HG03196 (cell line): ENCODE data around the gene DSCAM.
"Not testable (repeated sequence)": the region's sequence is repeated elsewhere in the genome, so short reads cannot be mapped to it uniquely, and the experiment has no call there.

Experiments used
- ATAC-seq: cut with Tn5 transposase; IDR thresholded peaks from one replicate; pipeline ENCODE4 v1.9.1; 2021; ENCODE audit not compliant: unreplicated experiment

The DSCAM gene

DNA sequence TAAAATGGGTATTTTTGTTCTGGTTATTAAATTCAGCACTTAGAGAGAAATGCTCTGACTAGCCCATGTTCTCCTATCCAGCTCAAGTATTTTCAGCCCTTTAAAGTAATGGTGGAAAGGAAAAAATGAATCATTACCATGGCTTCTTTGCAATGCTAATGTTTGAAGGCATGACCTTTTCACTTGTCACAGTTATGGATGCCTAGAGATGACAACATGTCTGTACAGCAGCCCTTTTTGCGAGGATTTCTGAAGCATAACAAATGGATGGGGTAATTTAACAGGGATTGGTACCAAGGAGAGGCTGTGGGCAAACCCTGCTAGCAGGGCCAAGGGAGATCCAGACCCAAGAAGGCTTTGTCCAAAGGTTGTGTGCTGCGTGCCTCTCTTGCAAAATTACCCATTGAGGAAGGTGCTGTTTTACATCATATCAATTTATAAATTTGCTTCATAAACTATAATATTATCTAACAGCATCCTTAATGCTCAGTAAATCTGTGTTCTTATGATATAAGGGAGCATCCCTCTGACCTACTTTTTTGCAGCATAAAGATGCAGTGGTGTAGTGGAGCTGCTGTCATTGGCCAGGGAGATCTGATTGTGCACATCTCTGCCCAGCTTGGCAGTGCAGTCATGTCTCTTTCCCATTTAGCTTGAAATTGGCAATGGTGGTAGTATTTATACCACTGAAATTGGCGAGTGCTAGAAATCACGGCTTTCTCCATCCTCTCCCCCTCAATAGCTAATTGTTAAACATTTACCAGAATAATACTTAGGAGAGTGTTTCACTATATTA lies 652.6 kb downstream of the DSCAM start:
- ATAC-seq = no peak

DNA sequence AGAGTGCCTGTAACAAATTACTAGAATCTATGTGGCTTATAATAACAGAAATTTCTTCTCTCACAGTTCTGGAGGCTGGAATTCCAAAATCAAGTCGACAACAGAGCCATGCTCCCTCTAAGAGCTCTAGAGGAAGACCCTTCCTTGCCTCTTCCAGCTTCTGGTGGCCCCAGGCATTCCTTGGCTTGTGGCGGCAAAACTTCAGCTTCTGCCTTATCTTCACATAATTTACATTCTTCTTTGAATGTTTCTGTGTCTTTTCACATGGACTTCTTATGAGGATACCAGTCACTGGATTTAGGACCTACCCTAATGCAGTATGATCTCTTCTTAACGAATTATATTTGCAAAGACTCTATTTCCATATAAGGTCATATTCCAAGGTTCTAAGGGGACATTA lies 655.3 kb downstream of the DSCAM start:
- ATAC-seq = no peak

- ATAC-seq = no peak
Measured at GRCh38 chr21:40191196-40191595, 655.8 kb downstream of the DSCAM start.

- no peak for ATAC-seq
Measured at GRCh38 chr21:40187946-40188654, 658.9 kb downstream of the DSCAM start.

GRCh38 chr21:40187244-40187643 lies 659.7 kb downstream of the DSCAM start:
- ATAC-seq = no peak

DNA sequence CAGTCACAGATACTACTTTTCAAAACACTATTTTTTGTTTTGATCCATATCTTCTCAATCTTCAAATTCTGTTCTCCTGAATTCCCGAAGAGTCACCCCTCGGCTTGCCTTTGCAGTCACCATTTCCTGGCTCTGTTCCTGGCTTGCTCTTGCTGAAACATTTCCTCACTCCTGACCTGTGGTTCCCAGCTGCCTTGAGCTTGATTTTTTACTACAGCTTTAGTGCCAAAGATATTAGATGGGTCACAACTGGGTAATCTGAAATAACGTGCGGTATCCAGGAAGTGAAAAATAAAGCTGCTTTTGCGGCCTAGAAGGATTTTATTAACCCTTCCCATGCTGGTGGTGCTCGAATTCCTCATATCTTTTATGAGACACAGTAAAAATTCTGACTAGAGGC lies 660.9 kb downstream of the DSCAM start:
- ATAC-seq = no peak

- ATAC-seq = no peak
Measured at GRCh38 chr21:40185208-40185607, 661.8 kb downstream of the DSCAM start.

- ATAC-seq = not testable (repeated sequence)
Measured at GRCh38 chr21:40182491-40182890, 664.5 kb downstream of the DSCAM start.

DNA sequence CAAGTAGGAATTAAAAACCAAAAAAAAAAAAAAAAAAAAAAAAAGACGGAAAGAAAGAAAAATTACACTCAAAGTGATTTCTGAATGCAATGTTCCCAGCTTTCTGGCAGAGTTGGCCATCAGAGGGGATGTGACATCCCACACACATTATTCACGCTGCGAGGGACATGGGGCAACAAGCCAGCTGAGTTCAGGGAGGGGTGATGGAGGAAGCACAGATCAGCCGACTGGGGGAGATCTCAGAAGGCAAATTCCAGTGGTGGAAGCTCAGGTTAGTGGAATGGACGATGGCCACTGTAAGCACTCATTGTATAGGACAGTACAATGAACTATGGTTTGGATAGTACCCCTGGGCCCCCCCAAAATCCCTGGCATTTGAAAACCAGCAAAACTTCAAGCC lies 667.8 kb downstream of the DSCAM start:
- no peak for ATAC-seq

GRCh38 chr21:40178726-40179125 lies 668.2 kb downstream of the DSCAM start:
- no peak for ATAC-seq

- ATAC-seq = no peak
Measured at GRCh38 chr21:40177979-40178378, 669.0 kb downstream of the DSCAM start.

DNA sequence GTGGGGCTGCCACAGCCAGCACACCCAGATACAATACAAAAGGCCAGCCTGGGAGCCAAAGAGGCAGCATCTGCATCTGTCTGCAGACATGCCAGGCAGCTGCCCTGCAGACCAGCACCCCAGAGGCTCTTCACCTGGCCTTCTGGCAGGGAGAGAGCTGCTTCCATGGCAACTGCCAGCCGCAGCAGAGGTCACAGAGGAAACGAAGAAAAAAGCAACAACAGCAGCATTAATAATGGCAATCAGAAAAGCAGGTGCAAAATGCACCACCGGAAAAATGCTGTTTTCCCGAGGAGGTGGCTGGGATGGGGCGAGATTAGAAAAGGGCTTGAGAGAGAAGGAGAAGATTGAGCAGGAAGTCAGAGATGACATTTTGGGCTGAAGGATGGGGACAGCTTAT lies 670.2 kb downstream of the DSCAM start:
- no peak for ATAC-seq

GRCh38 chr21:40173816-40174215 lies 673.1 kb downstream of the DSCAM start:
- ATAC-seq = no peak

GRCh38 chr21:40169971-40170370 lies 677.0 kb downstream of the DSCAM start:
- no peak for ATAC-seq

- no peak for ATAC-seq
Measured at GRCh38 chr21:40166291-40166843, 680.6 kb downstream of the DSCAM start.

GRCh38 chr21:40165773-40166070 lies 681.2 kb downstream of the DSCAM start:
- ATAC-seq = no peak

DNA sequence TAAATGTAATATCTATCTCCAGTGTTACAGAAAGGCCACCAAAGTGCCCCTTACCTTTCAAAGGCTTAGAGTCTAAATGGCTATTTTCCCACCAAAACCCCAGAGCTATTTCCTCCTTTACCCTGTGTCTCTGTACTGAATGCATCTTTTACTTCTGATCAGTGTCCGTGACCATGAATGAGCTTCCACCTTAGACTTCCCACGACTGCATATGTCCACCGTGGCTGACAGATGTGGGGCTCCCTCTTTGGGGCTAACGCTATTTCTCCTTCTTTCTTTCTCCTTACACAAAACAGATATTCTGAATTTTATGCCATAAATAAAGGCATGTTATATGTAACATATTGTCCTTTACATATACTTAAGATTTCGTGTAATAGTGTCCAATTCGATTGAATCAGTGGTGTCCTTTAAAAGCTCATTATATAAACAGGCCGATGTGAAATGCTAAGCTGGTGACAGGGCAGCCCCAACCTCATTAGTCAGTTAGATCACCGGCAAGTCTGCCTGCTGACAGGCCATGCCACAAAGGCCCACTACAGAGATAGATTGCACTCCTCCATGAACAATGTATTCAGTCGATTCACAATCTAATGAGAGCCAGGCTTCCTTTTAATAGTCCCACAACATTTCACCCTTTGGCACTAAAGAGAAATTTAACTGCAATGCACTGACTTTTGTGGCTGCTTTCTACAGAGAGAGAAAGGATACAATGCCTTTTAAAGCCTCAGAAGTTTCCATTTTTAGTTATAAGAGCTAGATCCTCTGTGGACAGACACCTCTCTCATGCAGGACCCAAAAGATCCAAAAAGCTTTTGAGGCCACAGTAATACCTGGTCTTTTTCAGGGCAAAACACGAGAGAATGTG lies 681.8 kb downstream of the DSCAM start:
- ATAC-seq = no peak

GRCh38 chr21:40162075-40162474 lies 684.9 kb downstream of the DSCAM start:
- no peak for ATAC-seq

DNA sequence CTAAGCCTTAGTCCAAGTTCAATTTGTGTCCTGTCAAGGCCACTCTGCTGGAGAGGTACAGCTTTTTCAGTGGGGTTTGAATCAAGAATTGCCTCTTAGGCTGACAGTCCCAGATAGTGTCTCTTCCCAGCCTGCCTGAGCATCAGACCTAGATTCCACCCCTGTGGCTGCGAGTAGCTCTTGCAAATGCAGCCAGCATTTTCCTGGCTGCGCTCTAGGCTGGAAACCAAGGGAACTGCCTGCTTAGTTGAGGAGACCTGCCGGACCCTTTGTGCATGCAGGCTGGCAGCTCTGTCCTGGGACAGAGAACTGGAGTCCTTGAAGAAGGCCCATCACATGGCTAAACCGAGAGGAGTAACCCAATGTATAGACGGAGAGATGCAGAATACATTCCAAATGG lies 686.0 kb downstream of the DSCAM start:
- no peak for ATAC-seq

DNA sequence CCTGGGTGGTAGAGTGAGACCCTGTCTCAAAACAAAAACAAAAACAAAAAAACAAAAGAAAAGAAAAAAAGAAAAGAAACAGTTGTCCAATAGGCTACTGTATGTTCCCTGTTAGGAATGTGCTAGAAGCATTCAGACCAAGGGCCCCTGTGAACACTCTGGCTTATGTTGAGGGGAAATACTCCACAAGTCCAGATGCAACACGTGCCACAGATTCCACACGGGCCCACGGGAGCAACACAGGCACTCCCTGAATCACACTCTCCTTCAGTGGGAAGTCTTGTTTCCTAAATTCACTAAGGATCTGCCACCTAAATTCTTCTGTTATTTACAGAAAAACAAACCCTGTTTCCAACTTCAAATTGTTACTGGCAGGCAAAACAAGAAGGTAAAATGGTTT lies 688.6 kb downstream of the DSCAM start:
- no peak for ATAC-seq

DNA sequence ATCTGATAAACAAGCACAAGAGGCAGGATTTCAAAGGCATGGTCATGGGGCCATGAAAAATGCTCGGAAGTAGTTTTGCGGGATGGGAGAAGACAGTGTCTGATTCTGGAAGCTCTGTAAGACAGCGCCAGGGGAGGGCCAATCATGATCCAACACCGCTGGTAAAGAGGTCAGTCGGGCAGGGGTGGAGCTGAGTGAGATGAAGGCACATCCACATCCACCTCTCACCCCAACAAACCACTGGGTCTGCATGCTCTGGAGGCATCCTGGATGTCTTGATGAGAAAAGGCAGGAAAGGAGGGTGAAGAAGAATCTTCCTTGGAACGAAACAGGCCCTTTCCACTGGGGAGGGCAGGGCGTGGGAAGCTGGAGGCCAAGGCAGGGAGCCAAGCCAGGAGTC lies 691.4 kb downstream of the DSCAM start:
- ATAC-seq = no peak

DNA sequence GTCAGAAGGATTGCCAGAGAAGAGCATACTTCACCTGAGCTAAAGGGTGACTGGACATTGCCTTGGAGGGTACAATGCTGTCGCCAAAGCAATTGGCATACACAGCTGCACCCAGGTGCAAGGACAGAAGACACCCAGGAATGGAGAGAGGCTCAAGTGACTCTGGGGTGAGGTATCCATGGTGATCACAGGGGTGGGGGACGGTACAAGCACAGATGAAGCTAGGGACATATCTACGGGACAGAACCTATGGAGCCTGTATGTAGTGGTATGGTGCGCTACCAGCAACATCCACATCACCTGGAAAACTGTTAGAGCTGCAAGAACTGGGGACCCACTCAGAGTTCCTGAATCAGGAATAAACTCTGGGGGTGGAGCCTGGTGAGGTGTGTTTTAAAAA lies 693.6 kb downstream of the DSCAM start:
- ATAC-seq = no peak
